Activated CD8-positive, alpha-beta T cell treated with anti-CD3 and anti-CD28 coated beads for 36 hours (primary cell): ENCODE measurements around the gene VDR. TPM values are rescaled to one million over a fixed set of nuclear protein-coding genes. Genes with fewer than 3 reads are reported as not detected.

Experiments
- ATAC-seq: fragments of 200-7000 bp; cut with Tn5 transposase; one replicate; pipeline ENCODE4 v1.10.0; 2021; ENCODE audit warnings: mild to moderate bottlenecking, moderate library complexity
- CTCF ChIA-PET: fragments of 350-600 bp; sonication (Branson Sonifier 250); formaldehyde crosslinking; loops from one replicate; lab custom pipeline; 2021; ENCODE audit warnings: antibody characterized with exemption; lab: Charles Lee
- POLR2A ChIA-PET: fragments of 350-600 bp; sonication (Branson Sonifier 250); formaldehyde crosslinking; loops from one replicate; lab custom pipeline; 2021; ENCODE audit warnings: antibody characterized with exemption; lab: Charles Lee
- DNase-seq: peaks from one replicate; pipeline ENCODE4 v3.0.0-alpha.2; 2020
- H3K27ac Mint-ChIP-seq: one replicate; pipeline ENCODE4 v1.8.0; 2021; ENCODE audit warnings: mild to moderate bottlenecking, mixed read lengths
- H3K27me3 Mint-ChIP-seq: one replicate; pipeline ENCODE4 v1.8.0; 2021; ENCODE audit warnings: mixed read lengths
- H3K36me3 Mint-ChIP-seq: one replicate; pipeline ENCODE4 v1.8.0; 2021; ENCODE audit warnings: low read depth, mixed read lengths
- H3K4me1 Mint-ChIP-seq: one replicate; pipeline ENCODE4 v1.8.0; 2021; ENCODE audit warnings: low read depth, mixed read lengths
- H3K4me3 Mint-ChIP-seq: one replicate; pipeline ENCODE4 v1.8.0; 2021; ENCODE audit warnings: mild to moderate bottlenecking, moderate library complexity, mixed read lengths
- H3K9me3 Mint-ChIP-seq: one replicate; pipeline ENCODE4 v1.8.0; 2021; ENCODE audit warnings: mixed read lengths
- CTCF ChIP-seq: fragments of 200-600 bp; IDR thresholded peaks from one replicate; pipeline ENCODE4 v1.8.0; 2022; ENCODE audit warnings: antibody characterized with exemption, mild to moderate bottlenecking
- intact Hi-C: fragments of 100-400 bp; cut with micrococcal nuclease; formaldehyde crosslinking; loops from one replicate; pipeline ENCODE4 v1.10.0; 2022
- total RNA-seq, 2 experiments: library from RNA; stranded (reverse); gene quantifications; one replicate each; pipeline ENCODE4 v1.2.3, GENCODE V29; 2021

Gene VDR
- total RNA-seq, 2 experiments from 2014 or later = 84.6 to 86.4 TPM

DNA sequence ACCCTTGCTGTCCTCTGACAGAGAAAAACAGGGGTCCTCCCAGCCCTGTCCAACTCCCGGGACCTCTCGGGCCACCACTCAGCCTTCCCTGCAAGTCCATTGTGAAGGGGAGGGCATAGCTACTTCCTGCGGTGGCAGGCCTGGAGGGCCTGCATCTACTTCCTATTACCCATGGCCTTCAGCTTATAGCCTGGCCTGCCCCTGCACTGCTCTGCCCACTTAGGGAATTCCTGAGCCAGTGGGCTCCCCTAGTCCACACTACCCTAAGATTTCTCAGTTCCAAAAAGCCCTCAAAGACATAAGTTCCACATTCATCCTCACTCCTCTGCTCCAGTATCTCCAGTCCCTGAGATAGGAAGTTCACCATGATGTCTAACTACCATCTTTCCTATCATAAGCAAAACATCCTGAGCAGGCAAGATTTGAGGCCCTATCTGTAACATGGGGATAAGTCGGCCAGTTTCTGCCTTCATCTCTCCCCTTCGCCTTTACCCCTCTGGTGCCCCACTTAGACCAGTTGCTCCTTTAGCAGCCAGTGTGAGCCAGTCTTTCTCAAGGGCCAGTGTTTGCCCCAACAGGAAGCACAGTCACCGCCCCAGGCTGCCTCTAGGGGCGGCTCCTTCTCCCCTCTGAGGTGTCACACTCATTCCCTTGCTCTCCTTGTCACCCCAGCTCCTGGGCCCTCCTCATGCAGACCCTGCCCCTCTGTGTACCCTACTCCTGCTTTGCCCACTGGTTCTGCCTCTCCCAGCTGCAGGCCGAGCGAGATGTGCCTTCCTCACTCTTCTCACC, 96.0 kb downstream of the VDR start:
- POLR2A ChIA-PET = interaction anchor here (0.9 to 37.9 kb wide), 12 partner anchors 7 to 71 kb away, joined by 3 to 904 read pairs (median 6); partner anchors contain the start of gene HDAC7
- no peaks in the 10 kb centered on the region for H3K9me3 Mint-ChIP-seq
- peaks cover 84% of the 10 kb centered on the region for H3K4me1 Mint-ChIP-seq
- intact Hi-C loops = no loop called here
- no peaks in the 10 kb centered on the region for H3K27me3 Mint-ChIP-seq
- DNase-seq (peak; percentile 85), ATAC-seq (peak; percentile 48)
- H3K36me3 Mint-ChIP-seq = peaks cover 85% of the 10 kb centered on the region
- TF ChIP-seq CTCF = peak; percentile 62
- H3K27ac Mint-ChIP-seq = peak overlapping the region; percentile 98
- CTCF ChIA-PET = interaction anchor here (0.8 to 19.8 kb wide), 20 partner anchors 9 to 374 kb away, joined by 3 to 624 read pairs (median 8); partner anchors contain the start of genes CCDC184, ENDOU, HDAC7 and RAPGEF3
- peak overlapping the region; percentile 79 for H3K4me3 Mint-ChIP-seq

DNA sequence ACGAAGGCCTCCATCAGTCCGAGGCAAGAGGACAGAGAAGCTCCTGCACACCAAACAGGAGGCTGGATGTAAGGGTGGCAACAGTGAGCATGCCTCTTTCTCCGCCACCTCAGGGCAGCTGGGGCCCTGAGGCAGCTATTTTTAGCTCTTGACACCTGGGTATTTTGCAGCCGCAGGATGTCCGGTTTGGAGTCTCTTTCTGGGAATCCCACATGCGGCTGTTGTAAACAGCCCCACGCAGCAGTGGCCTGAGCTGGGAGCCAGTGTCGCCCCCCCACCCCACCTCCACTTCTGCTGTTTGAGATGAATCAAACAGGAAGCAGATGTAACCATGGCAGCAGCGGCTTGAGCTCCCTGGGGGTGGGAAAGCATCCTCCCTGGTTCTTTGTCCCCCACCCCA, 96.7 kb downstream of the VDR start:
- H3K36me3 Mint-ChIP-seq = peaks cover 85% of the 10 kb centered on the region
- CTCF ChIA-PET = interaction anchor here (0.7 to 19.8 kb wide), 24 partner anchors 9 to 375 kb away, joined by 3 to 624 read pairs (median 4); partner anchors contain the start of genes CCDC184, ENDOU, HDAC7 and RAPGEF3
- no peaks in the 10 kb centered on the region for H3K9me3 Mint-ChIP-seq
- POLR2A ChIA-PET = interaction anchor here (0.5 to 37.9 kb wide), 14 partner anchors 10 to 75 kb away, joined by 3 to 904 read pairs (median 4); partner anchors contain the start of gene HDAC7
- H3K27ac Mint-ChIP-seq = peak overlapping the region; percentile 98
- no peaks in the 10 kb centered on the region for H3K27me3 Mint-ChIP-seq
- intact Hi-C loops = no loop called here
- DNase-seq = peak; percentile 98
- TF ChIP-seq CTCF = no peak
- H3K4me1 Mint-ChIP-seq = peaks cover 90% of the 10 kb centered on the region
- ATAC-seq = peak; percentile 48
- H3K4me3 Mint-ChIP-seq = peak overlapping the region; percentile 79

GRCh38 chr12:47807338-47807737, 97.5 kb downstream of the VDR start:
- H3K27me3 Mint-ChIP-seq = no peaks in the 10 kb centered on the region
- intact Hi-C loops = no loop called here
- H3K4me1 Mint-ChIP-seq = peaks cover 93% of the 10 kb centered on the region
- H3K4me3 Mint-ChIP-seq = peak overlapping the region; percentile 79
- ATAC-seq (no peak), DNase-seq (no peak)
- H3K36me3 Mint-ChIP-seq = peaks cover 85% of the 10 kb centered on the region
- CTCF ChIA-PET = interaction anchor here (0.7 to 19.8 kb wide), 18 partner anchors 8 to 156 kb away, joined by 3 to 624 read pairs (median 9); partner anchors contain the start of genes HDAC7, RAPGEF3 and TMEM106C
- H3K27ac Mint-ChIP-seq = peak overlapping the region; percentile 98
- POLR2A ChIA-PET = interaction anchor here (0.5 to 37.9 kb wide), 14 partner anchors 9 to 76 kb away, joined by 3 to 904 read pairs (median 4); partner anchors contain the start of gene HDAC7
- TF ChIP-seq CTCF = no peak
- H3K9me3 Mint-ChIP-seq = no peaks in the 10 kb centered on the region

DNA sequence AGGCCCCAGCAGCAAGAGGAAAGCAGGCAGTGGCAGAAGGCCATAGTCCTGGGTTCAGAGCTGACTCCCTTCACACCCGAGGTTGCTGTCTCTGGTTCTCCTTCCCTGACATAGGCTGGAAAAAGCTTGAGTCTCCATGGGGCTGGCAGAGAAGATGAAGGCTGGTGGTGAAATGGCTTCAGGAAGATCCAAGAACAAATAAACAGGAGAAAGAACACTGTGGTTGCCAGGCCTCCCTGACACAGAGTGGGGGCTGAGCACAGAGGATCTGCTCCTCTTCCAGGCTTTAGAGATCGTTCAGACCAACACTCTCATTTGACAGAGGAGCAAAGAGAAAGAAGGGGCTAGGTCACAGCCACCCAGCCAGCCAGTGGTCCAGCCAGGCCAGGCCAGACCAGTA, 99.4 kb downstream of the VDR start:
- POLR2A ChIA-PET = interaction anchor here (1.1 to 37.9 kb wide), 3 partner anchors 9 to 29 kb away, joined by 5 to 904 read pairs (median 81); partner anchors contain the start of gene HDAC7
- Mint-ChIP-seq H3K4me1 (peaks cover 94% of the 10 kb centered on the region), H3K27ac (peak overlapping the region; percentile 98), H3K4me3 (peak overlapping the region; percentile 79), H3K36me3 (peaks cover 84% of the 10 kb centered on the region), H3K9me3 (no peaks in the 10 kb centered on the region), H3K27me3 (no peaks in the 10 kb centered on the region)
- CTCF ChIA-PET = interaction anchor here (1.1 to 19.8 kb wide), 5 partner anchors 12 to 158 kb away, joined by 3 to 624 read pairs (median 4); partner anchors contain the start of gene TMEM106C
- intact Hi-C loops = no loop called here
- no peak for TF ChIP-seq CTCF
- no peak for ATAC-seq
- DNase-seq = no peak
